ENCODE measurements around the gene UBL7.
"Not testable (repeated sequence)": the region's sequence is repeated elsewhere in the genome, so short reads cannot be mapped to it uniquely, and the experiment has no call there.

Gene UBL7

DNA sequence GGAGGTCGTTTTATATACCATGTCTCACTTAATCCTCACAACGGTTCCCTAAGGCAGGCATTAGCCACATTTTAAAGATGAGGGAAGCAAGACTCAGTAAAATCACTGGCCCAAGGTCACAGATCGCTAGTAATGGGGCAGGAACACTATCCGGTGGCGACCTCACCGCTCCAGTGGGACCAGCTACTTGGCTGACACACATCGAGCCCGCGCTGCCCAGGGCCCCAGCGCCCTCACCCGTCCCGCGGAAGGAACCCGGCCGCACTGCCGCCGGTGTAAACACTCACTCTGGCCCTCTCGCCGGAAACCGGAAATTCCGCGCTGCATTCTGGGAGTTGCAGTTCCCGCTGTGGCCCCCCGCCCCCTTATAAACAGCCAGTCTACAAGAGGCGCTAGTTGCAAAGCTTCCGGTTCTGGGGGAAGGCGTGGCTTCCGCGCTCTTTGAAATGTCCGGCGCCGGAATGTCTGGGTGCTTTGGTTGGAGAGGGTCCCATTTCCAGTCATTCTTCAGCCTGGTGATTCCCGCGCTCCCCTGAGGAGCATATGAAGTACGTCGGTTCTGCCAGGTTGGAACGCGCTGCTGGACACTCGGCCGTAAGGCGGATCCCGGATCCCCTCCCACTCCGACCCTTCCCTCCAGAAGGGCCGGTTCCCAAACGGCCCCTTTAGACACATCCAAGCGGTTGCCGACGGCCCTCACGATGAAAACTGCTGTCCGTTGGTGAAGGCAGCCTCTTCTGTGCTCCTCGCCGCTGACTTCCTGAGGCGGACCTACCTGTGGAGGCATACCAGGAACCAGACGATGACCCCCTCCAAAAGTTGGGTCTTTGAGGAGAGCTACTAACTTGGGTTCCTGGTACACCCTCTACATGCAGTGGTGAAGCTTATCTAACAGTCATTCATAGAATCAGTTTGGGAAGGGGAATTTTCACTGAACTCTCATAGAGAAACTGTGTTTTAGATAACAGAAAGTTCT is at the start of gene UBL7:
Gene UBL7 (minus strand): TSS at position 290 of the 976 bp plus-strand sequence. CDS start 2,293 bp downstream, outside the sequence.
- peak; percentile 97 to 98 for DNase-seq (ENCODE audit: low read depth in 2 of 2)

- no peak for DNase-seq (ENCODE audit: low read depth in 2 of 2)
Measured at GRCh38 chr15:74506515-74506840, 45.5 kb upstream of the UBL7 start.

DNA sequence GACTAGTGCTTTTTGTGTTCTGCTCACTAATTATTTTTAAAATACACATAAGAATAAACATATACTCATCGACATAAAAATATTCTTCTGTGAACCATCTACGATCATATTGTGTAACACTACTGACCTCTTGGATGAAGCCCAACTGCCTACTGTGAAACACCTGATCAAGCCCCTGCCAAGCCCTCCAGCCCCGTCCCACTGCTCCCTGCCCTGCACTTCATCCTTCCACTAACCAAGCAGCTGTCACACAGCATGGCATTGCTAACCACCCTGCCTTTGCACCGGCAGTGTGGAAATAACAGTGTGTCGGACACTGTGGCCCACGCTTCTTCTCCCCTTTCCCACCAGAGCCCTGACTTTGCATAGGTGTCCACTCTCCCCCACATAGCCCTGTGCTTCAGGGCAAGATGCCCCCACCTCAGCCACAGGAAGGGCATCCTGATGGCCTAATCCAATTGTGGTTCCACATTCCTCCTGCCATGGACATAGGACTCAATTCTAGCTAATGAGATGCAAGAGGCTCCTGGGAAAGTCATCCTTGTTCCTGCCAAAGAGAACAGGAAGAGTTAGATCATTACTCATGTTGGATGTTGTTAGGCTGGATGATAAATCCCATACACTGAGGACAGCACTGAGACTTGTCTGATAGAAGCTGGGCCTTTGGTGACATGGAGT is 45.0 kb upstream of the UBL7 start:
- DNase-seq (ENCODE audit: low read depth in 2 of 2) = no peak

DNA sequence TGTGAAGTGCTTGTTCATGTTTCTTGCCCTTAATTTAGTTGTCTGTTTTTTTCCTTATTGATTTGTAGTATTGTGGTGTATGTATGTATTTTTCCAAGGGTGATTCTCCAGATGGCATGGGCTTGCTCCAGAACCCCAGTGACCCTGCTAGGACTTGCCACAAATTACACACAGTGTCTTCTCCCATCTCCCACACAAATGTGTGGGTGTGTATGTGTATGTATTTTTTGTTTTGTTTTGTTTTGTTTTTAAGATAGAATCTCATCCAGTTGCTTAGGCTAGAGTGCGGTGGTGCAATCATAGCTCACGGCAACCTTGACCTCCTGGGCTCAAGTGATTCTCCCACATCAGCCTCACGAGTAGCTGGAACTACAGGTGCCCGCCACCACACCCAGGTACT is 43.9 kb upstream of the UBL7 start:
- no peak for DNase-seq (ENCODE audit: low read depth in 2 of 2)

- DNase-seq (ENCODE audit: low read depth in 2 of 2) = no peak
Measured at GRCh38 chr15:74504418-74504817, 43.5 kb upstream of the UBL7 start.

GRCh38 chr15:74502301-74502700 is 41.3 kb upstream of the UBL7 start:
- DNase-seq (ENCODE audit: low read depth in 2 of 2) = no peak

- DNase-seq (ENCODE audit: low read depth in 2 of 2) = no peak
Measured at GRCh38 chr15:74500401-74500800, 39.4 kb upstream of the UBL7 start.

DNA sequence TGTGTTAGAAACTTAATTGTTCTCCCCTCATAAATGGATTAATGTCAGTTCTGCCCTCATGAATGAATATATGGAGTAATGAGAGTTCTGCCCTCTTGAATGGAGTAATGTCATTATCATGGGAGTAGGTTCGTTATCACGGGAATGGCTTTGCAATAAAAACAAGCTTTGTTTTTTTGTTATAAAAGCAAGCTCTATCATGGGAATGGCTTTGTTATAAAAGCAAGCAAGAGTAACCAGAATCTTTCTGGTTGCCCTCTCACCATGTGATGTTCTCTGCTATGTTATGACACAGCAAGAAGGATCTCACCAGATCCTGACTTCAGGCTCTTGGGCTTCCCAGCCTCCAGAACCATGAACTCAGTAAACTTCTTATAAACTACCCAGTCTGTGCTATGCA is 38.4 kb upstream of the UBL7 start:
- DNase-seq (ENCODE audit: low read depth in 2 of 2) = no peak

GRCh38 chr15:74497584-74497983 is 36.6 kb upstream of the UBL7 start:
- no peak for DNase-seq (ENCODE audit: low read depth in 2 of 2)

DNA sequence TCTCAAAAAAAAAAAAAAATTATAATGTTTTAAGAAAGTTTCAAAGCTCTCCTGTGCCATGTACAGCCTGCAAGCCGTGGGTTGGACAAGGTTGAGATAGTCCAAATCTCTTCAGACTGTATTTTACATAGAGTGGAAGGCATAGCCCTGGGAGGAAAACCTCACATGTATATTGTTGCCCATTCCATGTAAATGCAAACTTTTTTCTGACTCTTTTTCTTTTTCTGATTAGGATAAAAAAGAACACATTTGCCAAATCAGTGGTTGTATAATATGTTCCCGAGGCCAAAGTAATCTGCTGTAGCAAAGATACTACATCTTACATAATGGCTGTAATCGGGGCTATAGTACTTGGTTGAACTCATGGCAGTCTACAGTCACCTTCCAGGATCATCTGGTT is 35.7 kb upstream of the UBL7 start:
- no peak for DNase-seq (ENCODE audit: low read depth in 2 of 2)

DNA sequence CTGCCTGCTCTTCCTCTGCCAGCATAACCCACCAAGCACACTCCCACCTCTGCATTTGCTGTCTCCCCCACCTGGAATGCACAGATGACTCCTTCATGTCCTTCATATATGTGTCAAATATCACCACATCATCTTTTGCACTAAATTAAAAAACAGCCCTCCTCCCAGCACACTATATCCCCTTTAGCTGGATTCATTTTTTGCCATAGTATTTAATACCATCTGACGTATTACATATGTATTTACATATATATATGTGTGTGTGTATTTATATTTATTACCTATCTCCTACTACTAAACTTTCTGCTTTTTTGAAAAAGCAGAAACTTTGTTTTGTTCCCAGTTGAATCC is 29.4 kb upstream of the UBL7 start:
- DNase-seq (ENCODE audit: low read depth in 2 of 2) = no peak

- DNase-seq (ENCODE audit: low read depth in 2 of 2) = peak; percentile 60
Measured at GRCh38 chr15:74489518-74490338, 28.8 kb upstream of the UBL7 start.

GRCh38 chr15:74488776-74489175 is 27.8 kb upstream of the UBL7 start:
- DNase-seq (ENCODE audit: low read depth in 2 of 2) = no peak

DNA sequence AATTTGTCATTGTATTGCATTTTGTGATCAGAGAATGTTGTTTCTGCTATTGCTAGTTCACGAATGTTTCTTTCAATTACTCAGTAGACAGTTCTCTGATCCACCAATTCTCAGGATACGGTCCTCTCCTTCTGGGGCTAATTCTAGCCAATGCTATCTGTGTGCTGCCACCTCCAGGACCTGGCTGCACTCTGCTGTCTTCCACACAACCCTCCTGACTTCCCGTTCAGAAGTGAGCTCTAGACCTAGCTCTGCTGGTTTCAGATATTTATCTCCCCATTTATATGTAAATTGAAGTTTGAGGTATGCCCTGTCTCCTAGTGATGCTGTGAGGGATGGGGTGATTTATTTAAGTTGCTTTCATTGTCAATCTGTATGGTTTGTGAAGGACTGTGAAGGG is 21.7 kb upstream of the UBL7 start:
- no peak for DNase-seq (ENCODE audit: low read depth in 2 of 2)

DNA sequence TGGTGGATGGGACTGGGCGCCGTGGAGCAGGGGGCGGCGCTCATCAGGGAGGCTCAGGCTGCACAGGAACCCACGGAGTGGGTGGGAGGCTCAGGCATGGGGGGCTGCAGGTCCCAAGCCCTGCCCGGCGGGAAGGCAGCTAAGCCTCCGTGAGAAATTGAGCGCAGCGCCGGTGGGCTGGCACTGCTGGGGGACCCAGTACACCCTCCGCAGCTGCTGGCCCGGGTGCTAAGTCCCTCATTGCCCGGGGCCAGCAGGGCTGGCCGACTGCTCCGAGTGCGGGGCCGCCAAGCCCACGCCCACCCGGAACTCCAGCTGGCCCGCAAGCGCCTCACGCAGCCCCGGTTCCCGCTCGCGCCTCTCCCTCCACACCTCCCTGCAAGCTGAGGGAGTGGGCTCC is 19.4 kb upstream of the UBL7 start:
- not testable (repeated sequence) for DNase-seq (ENCODE audit: low read depth in 2 of 2)

GRCh38 chr15:74471621-74472020 is 10.7 kb upstream of the UBL7 start:
- not testable (repeated sequence) for DNase-seq (ENCODE audit: low read depth in 2 of 2)

DNA sequence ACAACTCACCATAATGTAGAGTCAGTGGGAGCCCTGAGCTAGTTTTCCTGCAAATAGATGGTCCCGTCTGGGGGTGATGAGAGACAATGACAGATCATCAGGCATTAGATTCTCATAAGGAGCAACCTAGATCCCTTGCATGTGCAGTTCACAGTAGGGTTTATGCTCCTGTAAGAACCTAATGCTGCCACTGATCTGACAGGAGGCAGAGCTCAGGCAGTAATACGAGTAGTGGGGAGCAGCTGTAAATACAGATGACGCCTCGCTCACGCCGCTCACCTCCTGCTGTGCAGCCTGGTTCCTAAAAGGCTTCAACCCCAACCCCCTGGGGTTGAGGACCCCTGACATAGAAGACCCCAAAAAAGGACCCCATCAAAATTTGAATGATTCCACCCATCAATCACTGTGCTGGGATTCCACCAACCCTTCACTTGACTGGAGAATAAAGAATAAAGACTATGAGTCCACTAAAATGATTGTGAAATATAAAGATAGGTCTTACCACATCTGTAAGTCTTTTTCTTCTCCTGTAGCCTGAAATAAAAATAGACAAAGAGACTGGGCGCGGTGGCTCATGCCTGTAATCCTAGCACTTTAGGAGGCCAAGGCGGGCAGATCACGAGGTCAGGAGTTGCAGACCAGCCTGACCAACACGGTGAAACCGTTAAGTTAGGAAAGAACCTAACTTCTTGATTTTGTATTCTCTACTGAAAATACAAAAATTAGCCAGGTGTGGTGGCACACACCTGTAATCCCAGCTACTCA is 9.9 kb upstream of the UBL7 start:
- DNase-seq (ENCODE audit: low read depth in 2 of 2) = no peak

- no peak for DNase-seq (ENCODE audit: low read depth in 2 of 2)
Measured at GRCh38 chr15:74468341-74469032, 7.5 kb upstream of the UBL7 start.

- DNase-seq (ENCODE audit: low read depth in 2 of 2) = no peak
Measured at GRCh38 chr15:74466570-74466969, 5.6 kb upstream of the UBL7 start.

- no peak for DNase-seq (ENCODE audit: low read depth in 2 of 2)
Measured at GRCh38 chr15:74464897-74465296, 3.9 kb upstream of the UBL7 start.

DNA sequence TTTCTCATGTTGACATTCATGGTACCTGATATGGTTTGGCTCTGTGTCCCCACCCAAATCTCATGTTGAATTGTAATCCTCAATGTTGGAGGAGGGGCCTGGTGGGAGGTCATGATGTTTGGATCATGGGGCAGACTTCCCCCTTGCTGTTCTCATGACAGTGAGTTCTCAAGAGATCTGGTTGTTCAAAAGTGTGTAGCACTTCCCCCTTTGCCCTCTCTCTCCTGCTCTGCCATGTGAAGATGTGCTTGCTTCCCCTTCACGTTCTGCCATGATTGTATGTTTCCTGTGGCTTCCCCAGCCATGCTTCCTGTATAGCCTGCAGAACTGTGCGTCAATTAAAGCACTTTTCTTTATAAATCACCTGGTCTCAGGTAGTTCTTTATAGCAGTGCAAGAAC is 3.3 kb upstream of the UBL7 start:
- no peak for DNase-seq (ENCODE audit: low read depth in 2 of 2)

Measured in activated CD4-positive, alpha-beta T cell treated with anti-CD3 and anti-CD28 coated beads for 24 hours (primary cell).